HepG2 (cell line): Measurements from ENCODE around the gene MXRA8. TPM values are rescaled to one million over a fixed set of nuclear protein-coding genes. Genes with fewer than 3 reads are reported as not detected.
A peak's percentile ranks its signal among the peaks of the same experiment; 100 is the strongest.

ENCODE experiments used
- AGO2 ChIP-seq: fragments of 200-400 bp; formaldehyde crosslinking; optimal IDR thresholded peaks from 2 replicates; pipeline ENCODE3; 2017; ENCODE audit warnings: mild to moderate bottlenecking, low read depth, low read length, moderate library complexity
- CEBPG ChIP-seq: IDR thresholded peaks from 2 replicates; pipeline ENCODE4 v1.6.1; 2016
- HDAC1 ChIP-seq: sonication (generic); formaldehyde crosslinking; IDR thresholded peaks from 2 replicates; pipeline ENCODE4 v1.5.1; 2020; ENCODE audit warnings: mild to moderate bottlenecking, missing genetic modification reagents
- HIVEP1 ChIP-seq: sonication (generic); formaldehyde crosslinking; IDR thresholded peaks from 2 replicates; pipeline ENCODE4 v1.4.0; 2020; ENCODE audit warnings: mild to moderate bottlenecking, missing genetic modification reagents
- LCORL ChIP-seq, 2 experiments: fragments of 450-650 bp in 1 of 2; sonication (generic) in 1 of 2; formaldehyde crosslinking in 1 of 2; IDR thresholded peaks; 2 replicates each; pipeline versions ENCODE4 v1.5.0 to v1.6.1; 2017 to 2020; ENCODE audit warnings: antibody characterized with exemption in 1 of 2, missing genetic modification reagents in 1 of 2
- MYC ChIP-seq: sonication (generic); formaldehyde crosslinking; IDR thresholded peaks from 2 replicates; pipeline ENCODE4 v1.9.0; 2021; ENCODE audit warnings: missing genetic modification reagents, borderline replicate concordance
- NR2C2 ChIP-seq: sonication (generic); formaldehyde crosslinking; IDR thresholded peaks from 2 replicates; pipeline ENCODE4 v1.4.0; 2020; ENCODE audit warnings: missing genetic modification reagents, mild to moderate bottlenecking, moderate library complexity, borderline replicate concordance
- RFXAP ChIP-seq: sonication (generic); formaldehyde crosslinking; IDR thresholded peaks from 2 replicates; pipeline ENCODE4 v1.4.0; 2020; ENCODE audit warnings: missing genetic modification reagents, borderline replicate concordance
- SALL2 ChIP-seq: sonication (generic); formaldehyde crosslinking; IDR thresholded peaks from 2 replicates; pipeline ENCODE4 v1.8.1; 2023; ENCODE audit warnings: mild to moderate bottlenecking, missing genetic modification reagents, inconsistent platforms
- SAP130 ChIP-seq: IDR thresholded peaks from 2 replicates; pipeline ENCODE4 v1.6.1; 2016; ENCODE audit warnings: low read depth
- SP4 ChIP-seq: sonication (generic); formaldehyde crosslinking; IDR thresholded peaks from 2 replicates; pipeline ENCODE4 v1.8.1; 2023; ENCODE audit warnings: mild to moderate bottlenecking, missing genetic modification reagents
- TEAD3 ChIP-seq: optimal IDR thresholded peaks from 2 replicates; pipeline ENCODE3; 2016; ENCODE audit warnings: borderline replicate concordance
- YEATS2 ChIP-seq: sonication (generic); formaldehyde crosslinking; IDR thresholded peaks from 2 replicates; pipeline ENCODE4 v1.4.0; 2020; ENCODE audit warnings: missing genetic modification reagents, borderline replicate concordance
- ZNF205 ChIP-seq: IDR thresholded peaks from 2 replicates; pipeline ENCODE4 v1.6.1; 2018; ENCODE audit warnings: missing biosample characterization, missing genetic modification reagents
- ZNF224 ChIP-seq: sonication (generic); formaldehyde crosslinking; IDR thresholded peaks from 2 replicates; pipeline ENCODE4 v1.5.0; 2020; ENCODE audit warnings: mild to moderate bottlenecking, missing genetic modification reagents
- ZNF225 ChIP-seq: sonication (generic); formaldehyde crosslinking; IDR thresholded peaks from 2 replicates; pipeline ENCODE4 v1.4.0; 2020; ENCODE audit warnings: mild to moderate bottlenecking, missing genetic modification reagents
- ZNF235 ChIP-seq: sonication (generic); formaldehyde crosslinking; IDR thresholded peaks from 2 replicates; pipeline ENCODE4 v1.8.1; 2023; ENCODE audit warnings: mild to moderate bottlenecking, missing genetic modification reagents, borderline replicate concordance
- polyA plus RNA-seq, 8 experiments: library from polyadenylated mRNA; depleted of rRNA in 3 of 8; stranded (reverse) in 7 of 8; unstranded in 1 of 8; fragments of >200 nt; fragmentation: Illumina TruSeq in 4 of 8; extraction: Trizol in 4 of 8; gene quantifications; 2 replicates each; pipeline versions ENCODE4 v1.2.1 to v1.2.3, GENCODE V29; 2011 to 2016; ENCODE audit warnings: low read depth in 4 of 8, missing spikeins in 1 of 8, mixed read lengths in 1 of 8; ENCODE audit not compliant: insufficient read depth in 1 of 8
- total RNA-seq, 5 experiments: library from RNA; depleted of rRNA; stranded (reverse); fragments of >200 nt; fragmentation: Illumina TruSeq; extraction: Trizol; gene quantifications; 2 replicates each; pipeline ENCODE4 v1.2.3, GENCODE V29; 2016; ENCODE audit warnings: low read depth in 1 of 5
- TF ChIP-seq, protein P1 (sequence below): sonication (generic); formaldehyde crosslinking; IDR thresholded peaks from one replicate; pipeline ENCODE4 v1.5.1; 2020; ENCODE audit warnings: mild to moderate bottlenecking, missing genetic modification reagents; ENCODE audit errors: not compliant biosample characterization
- TF ChIP-seq, protein P2 (sequence below): sonication (generic); formaldehyde crosslinking; IDR thresholded peaks from 2 replicates; pipeline ENCODE4 v1.4.0; 2020; ENCODE audit warnings: missing genetic modification reagents, borderline replicate concordance

MXRA8 gene
- total and polyA plus RNA-seq, 2 of the 13 experiments (the other 11 are each of a cell fraction or from before 2014, with no cell fraction given), result 19.8 to 44.8 TPM

DNA sequence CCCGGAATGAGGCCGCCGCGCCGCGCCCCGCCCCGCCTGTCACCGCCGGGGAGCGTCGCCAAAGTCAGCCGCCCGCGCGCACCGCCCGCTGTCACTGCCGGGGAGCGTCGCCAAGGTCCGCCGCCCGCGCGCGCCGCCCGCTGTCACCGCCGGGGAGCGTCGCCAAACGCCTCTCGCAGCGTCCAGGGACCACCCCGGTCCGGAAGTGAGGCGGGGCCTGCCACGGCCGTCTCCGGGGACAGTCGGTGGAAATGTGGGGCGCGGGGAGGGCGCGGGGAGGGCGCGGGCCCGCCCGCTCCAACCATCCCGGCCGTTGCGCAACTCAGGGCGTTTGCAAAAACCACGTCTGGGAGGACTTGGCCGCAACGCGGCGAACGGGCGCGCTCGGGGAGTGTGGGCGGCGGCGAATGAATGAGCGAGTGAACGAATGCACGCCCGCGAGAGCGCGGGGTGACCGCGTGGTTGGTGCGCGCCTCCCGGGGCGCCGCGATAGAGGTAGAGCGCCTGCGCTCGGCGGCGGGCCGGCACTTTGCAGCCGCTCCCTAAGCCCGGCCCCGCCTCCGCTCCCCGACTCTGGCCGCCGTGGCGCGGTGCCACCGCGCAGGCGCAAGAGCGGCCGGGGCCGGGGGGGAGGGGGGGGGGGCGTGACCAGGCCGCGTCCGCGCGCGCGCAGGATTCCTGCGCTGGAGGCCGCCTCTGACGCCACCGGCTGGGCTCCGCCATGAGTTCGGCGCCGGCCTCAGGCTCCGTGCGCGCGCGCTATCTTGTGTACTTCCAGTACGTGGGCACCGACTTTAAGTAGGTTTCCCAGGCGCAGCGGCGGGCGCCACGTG, 50.2 kb downstream of the MXRA8 start, which contains the start of the genes ACAP3 and PUSL1 (continued):
- TF ChIP-seq, protein P1, sequence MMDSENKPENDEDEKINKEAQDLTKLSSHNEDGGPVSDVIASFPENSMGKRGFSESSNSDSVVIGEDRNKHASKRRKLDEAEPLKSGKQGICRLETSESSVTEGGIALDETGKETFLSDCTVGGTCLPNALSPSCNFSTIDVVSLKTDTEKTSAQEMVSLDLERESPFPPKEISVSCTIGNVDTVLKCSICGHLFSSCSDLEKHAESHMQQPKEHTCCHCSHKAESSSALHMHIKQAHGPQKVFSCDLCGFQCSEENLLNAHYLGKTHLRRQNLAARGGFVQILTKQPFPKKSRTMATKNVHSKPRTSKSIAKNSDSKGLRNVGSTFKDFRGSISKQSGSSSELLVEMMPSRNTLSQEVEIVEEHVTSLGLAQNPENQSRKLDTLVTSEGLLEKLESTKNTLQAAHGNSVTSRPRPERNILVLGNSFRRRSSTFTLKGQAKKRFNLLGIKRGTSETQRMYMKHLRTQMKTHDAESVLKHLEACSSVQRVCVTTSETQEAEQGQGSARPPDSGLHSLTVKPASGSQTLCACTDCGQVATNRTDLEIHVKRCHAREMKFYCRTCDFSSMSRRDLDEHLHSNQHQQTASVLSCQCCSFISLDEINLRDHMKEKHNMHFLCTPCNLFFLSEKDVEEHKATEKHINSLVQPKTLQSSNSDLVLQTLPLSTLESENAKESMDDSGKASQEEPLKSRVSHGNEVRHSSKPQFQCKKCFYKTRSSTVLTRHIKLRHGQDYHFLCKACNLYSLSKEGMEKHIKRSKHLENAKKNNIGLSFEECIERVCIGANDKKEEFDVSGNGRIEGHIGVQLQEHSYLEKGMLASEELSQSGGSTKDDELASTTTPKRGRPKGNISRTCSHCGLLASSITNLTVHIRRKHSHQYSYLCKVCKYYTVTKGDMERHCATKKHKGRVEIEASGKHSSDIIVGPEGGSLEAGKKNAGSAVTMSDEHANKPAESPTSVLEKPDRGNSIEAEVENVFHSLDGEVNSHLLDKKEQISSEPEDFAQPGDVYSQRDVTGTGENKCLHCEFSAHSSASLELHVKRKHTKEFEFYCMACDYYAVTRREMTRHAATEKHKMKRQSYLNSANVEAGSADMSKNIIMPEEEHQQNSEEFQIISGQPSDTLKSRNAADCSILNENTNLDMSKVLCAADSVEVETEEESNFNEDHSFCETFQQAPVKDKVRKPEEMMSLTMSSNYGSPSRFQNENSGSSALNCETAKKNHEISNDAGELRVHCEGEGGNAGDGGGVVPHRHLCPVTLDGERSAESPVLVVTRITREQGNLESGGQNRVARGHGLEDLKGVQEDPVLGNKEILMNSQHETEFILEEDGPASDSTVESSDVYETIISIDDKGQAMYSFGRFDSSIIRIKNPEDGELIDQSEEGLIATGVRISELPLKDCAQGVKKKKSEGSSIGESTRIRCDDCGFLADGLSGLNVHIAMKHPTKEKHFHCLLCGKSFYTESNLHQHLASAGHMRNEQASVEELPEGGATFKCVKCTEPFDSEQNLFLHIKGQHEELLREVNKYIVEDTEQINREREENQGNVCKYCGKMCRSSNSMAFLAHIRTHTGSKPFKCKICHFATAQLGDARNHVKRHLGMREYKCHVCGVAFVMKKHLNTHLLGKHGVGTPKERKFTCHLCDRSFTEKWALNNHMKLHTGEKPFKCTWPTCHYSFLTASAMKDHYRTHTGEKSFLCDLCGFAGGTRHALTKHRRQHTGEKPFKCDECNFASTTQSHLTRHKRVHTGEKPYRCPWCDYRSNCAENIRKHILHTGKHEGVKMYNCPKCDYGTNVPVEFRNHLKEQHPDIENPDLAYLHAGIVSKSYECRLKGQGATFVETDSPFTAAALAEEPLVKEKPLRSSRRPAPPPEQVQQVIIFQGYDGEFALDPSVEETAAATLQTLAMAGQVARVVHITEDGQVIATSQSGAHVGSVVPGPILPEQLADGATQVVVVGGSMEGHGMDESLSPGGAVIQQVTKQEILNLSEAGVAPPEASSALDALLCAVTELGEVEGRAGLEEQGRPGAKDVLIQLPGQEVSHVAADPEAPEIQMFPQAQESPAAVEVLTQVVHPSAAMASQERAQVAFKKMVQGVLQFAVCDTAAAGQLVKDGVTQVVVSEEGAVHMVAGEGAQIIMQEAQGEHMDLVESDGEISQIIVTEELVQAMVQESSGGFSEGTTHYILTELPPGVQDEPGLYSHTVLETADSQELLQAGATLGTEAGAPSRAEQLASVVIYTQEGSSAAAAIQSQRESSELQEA (CRISPR knock-in tag), result peak; percentile 55
- 0 out of 2 replicates have a peak, but pooled peaks have one; percentile 20 for TF ChIP-seq ZNF235
- peak; percentile 49; the same call in 1 of the 2 replicates for TF ChIP-seq NR2C2 (CRISPR knock-in tag)
- TF ChIP-seq SP4 (CRISPR knock-in tag), result peak; percentile 64
- TF ChIP-seq AGO2, result peak; percentile 11
- TF ChIP-seq HIVEP1 (CRISPR knock-in tag), result no peak
- peak; percentile 97 for TF ChIP-seq SAP130 (CRISPR knock-in tag)
- TF ChIP-seq SALL2 (CRISPR knock-in tag), result peak; percentile 36; the same call in 1 of the 2 replicates
- 0 out of 2 replicates have a peak, but pooled peaks have one; percentile 41 for TF ChIP-seq YEATS2
- peak; percentile 23; the same call in 1 of the 2 replicates for TF ChIP-seq ZNF224 (CRISPR knock-in tag)
- TF ChIP-seq MYC (CRISPR knock-in tag), result peak; percentile 93
- TF ChIP-seq LCORL (IDR thresholded peaks at IDR 0.05), result no peak
- peak; percentile 55; the same call in 1 of the 2 replicates for TF ChIP-seq LCORL (CRISPR knock-in tag; IDR thresholded peaks at IDR 0.05)
- peak; percentile 93 for TF ChIP-seq CEBPG (CRISPR knock-in tag)
- no peak for TF ChIP-seq ZNF225 (CRISPR knock-in tag)
- TF ChIP-seq RFXAP (CRISPR knock-in tag), result no peak; the same call in 1 of the 2 replicates
- TF ChIP-seq ZNF205 (CRISPR knock-in tag), result no peak
- peak; percentile 6 for TF ChIP-seq TEAD3 (CRISPR knock-in tag)
- TF ChIP-seq, protein P2, sequence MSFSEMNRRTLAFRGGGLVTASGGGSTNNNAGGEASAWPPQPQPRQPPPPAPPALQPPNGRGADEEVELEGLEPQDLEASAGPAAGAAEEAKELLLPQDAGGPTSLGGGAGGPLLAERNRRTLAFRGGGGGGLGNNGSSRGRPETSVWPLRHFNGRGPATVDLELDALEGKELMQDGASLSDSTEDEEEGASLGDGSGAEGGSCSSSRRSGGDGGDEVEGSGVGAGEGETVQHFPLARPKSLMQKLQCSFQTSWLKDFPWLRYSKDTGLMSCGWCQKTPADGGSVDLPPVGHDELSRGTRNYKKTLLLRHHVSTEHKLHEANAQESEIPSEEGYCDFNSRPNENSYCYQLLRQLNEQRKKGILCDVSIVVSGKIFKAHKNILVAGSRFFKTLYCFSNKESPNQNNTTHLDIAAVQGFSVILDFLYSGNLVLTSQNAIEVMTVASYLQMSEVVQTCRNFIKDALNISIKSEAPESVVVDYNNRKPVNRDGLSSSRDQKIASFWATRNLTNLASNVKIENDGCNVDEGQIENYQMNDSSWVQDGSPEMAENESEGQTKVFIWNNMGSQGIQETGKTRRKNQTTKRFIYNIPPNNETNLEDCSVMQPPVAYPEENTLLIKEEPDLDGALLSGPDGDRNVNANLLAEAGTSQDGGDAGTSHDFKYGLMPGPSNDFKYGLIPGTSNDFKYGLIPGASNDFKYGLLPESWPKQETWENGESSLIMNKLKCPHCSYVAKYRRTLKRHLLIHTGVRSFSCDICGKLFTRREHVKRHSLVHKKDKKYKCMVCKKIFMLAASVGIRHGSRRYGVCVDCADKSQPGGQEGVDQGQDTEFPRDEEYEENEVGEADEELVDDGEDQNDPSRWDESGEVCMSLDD (CRISPR knock-in tag), result peak; percentile 84
- TF ChIP-seq HDAC1 (CRISPR knock-in tag), result peak; percentile 70
